CD14-positive monocyte (primary cell): ENCODE measurements around the gene KIF25. TPM values are rescaled to one million over a fixed set of nuclear protein-coding genes. Genes with fewer than 3 reads are reported as not detected.

ENCODE experiments used
- DNase-seq, 3 donors: peaks; one replicate each; pipeline ENCODE4 v3.0.0-alpha.2; 2011 to 2022
- H2AFZ ChIP-seq: 2 replicates; pipeline ENCODE4 v1.6.0; 2012; ENCODE audit warnings: mild to moderate bottlenecking, low read depth, low read length, inconsistent platforms; ENCODE audit not compliant: insufficient read depth, poor library complexity, severe bottlenecking
- H3K27ac ChIP-seq, 2 donors: 1 replicate in 1 of 2; 2 replicates in 1 of 2; pipeline ENCODE4 v1.5.1; 2012 to 2013; ENCODE audit warnings: low read length in 2 of 2, control low read depth in 1 of 2, inconsistent platforms in 1 of 2, low read depth in 1 of 2, mild to moderate bottlenecking in 1 of 2
- H3K27me3 ChIP-seq, 2 donors: one replicate each; pipeline versions ENCODE4 v1.6.0 to v1.6.1; 2011 to 2013; ENCODE audit warnings: low read length in 2 of 2; ENCODE audit not compliant: control insufficient read depth in 2 of 2, insufficient read depth in 2 of 2
- H3K36me3 ChIP-seq, 2 donors: replicated peaks in 1 of 2; 1 replicate in 1 of 2; 2 replicates in 1 of 2; pipeline versions ENCODE4 v1.5.1 to v1.6.1; 2012 to 2013; ENCODE audit warnings: low read length in 2 of 2, control low read depth in 1 of 2, inconsistent platforms in 1 of 2, mild to moderate bottlenecking in 1 of 2; ENCODE audit not compliant: insufficient read depth in 2 of 2, control insufficient read depth in 1 of 2
- H3K4me1 ChIP-seq, 2 donors: 1 replicate in 1 of 2; 2 replicates in 1 of 2; pipeline versions ENCODE4 v1.5.1 to v1.6.1; 2012 to 2013; ENCODE audit warnings: low read length in 2 of 2, control low read depth in 1 of 2, inconsistent platforms in 1 of 2, mild to moderate bottlenecking in 1 of 2, moderate library complexity in 1 of 2; ENCODE audit not compliant: insufficient read depth in 2 of 2, control insufficient read depth in 1 of 2
- H3K4me2 ChIP-seq: replicated peaks from 2 replicates; pipeline ENCODE3; 2012; ENCODE audit warnings: low read length, moderate library complexity, mild to moderate bottlenecking; ENCODE audit not compliant: poor library complexity, severe bottlenecking; ENCODE audit errors: extremely low read depth
- H3K4me3 ChIP-seq, 3 experiments: fragments of 200-600 bp in 1 of 3; sonication (generic) in 1 of 3; replicated peaks in 1 of 3; 1 replicate in 2 of 3; 2 replicates in 1 of 3; pipeline ENCODE4 v1.5.1; 2011 to 2013; ENCODE audit warnings: low read length in 3 of 3, mild to moderate bottlenecking in 3 of 3, control low read depth in 2 of 3, low read depth in 2 of 3, inconsistent platforms in 1 of 3, moderate library complexity in 1 of 3
- H3K79me2 ChIP-seq: 2 replicates; pipeline ENCODE4 v1.6.0; 2012; ENCODE audit warnings: mild to moderate bottlenecking, control low read depth, inconsistent platforms, low read length, moderate library complexity; ENCODE audit not compliant: insufficient read depth
- H3K9ac ChIP-seq: 2 replicates; pipeline ENCODE4 v1.6.0; 2017; ENCODE audit warnings: low read length, mild to moderate bottlenecking; ENCODE audit not compliant: insufficient read depth, poor library complexity, severe bottlenecking
- H3K9me3 ChIP-seq, 2 donors: replicated peaks in 1 of 2; 1 replicate in 1 of 2; 2 replicates in 1 of 2; pipeline versions ENCODE4 v1.5.1 to v1.6.1; 2012 to 2013; ENCODE audit warnings: low read length in 2 of 2, control low read depth in 1 of 2; ENCODE audit not compliant: control insufficient read depth in 1 of 2, insufficient read depth in 1 of 2
- H4K20me1 ChIP-seq: 2 replicates; pipeline ENCODE4 v1.6.0; 2012; ENCODE audit warnings: mild to moderate bottlenecking, low read length, control low read depth, moderate library complexity; ENCODE audit not compliant: insufficient read depth
- H3K27ac Mint-ChIP-seq, 7 donors: one replicate each; pipeline ENCODE4 v1.8.0; 2020; ENCODE audit warnings: mild to moderate bottlenecking in 7 of 7, mixed read lengths in 7 of 7, moderate library complexity in 6 of 7, inconsistent platforms in 2 of 7
- H3K27me3 Mint-ChIP-seq, 3 donors: one replicate each; pipeline ENCODE4 v1.8.0; 2021 to 2022; ENCODE audit warnings: low read depth in 3 of 3, mild to moderate bottlenecking in 3 of 3, mixed read lengths in 3 of 3, moderate library complexity in 3 of 3, inconsistent platforms in 1 of 3
- H3K36me3 Mint-ChIP-seq, 2 donors: one replicate each; pipeline ENCODE4 v1.8.0; 2020; ENCODE audit warnings: mixed read lengths in 2 of 2, inconsistent platforms in 1 of 2, mild to moderate bottlenecking in 1 of 2
- H3K4me1 Mint-ChIP-seq: one replicate; pipeline ENCODE4 v1.8.0; 2020; ENCODE audit warnings: mild to moderate bottlenecking, mixed read lengths
- H3K4me3 Mint-ChIP-seq, 2 donors: one replicate each; pipeline ENCODE4 v1.8.0; 2020; ENCODE audit warnings: mild to moderate bottlenecking in 2 of 2, mixed read lengths in 2 of 2, moderate library complexity in 1 of 2
- H3K9me3 Mint-ChIP-seq, 7 donors: one replicate each; pipeline ENCODE4 v1.8.0; 2020 to 2022; ENCODE audit warnings: mixed read lengths in 7 of 7, mild to moderate bottlenecking in 6 of 7, moderate library complexity in 6 of 7, inconsistent platforms in 2 of 7
- WGBS: methylation state at CpG from one replicate; pipeline ENCODE4 v1.1.5; 2013; ENCODE audit warnings: missing lambda C conversion rate; ENCODE audit not compliant: insufficient coverage; 5-methylcytosine and 5-hydroxymethylcytosine counted together
- intact Hi-C, 2 donors: fragments of 100-400 bp; cut with micrococcal nuclease; formaldehyde crosslinking; loops; one replicate each; pipeline versions ENCODE4 v1.15.0 to v1.15.1; 2023
- polyA plus RNA-seq, 3 donors: library from polyadenylated mRNA; depleted of rRNA in 1 of 3; unstranded in 2 of 3; stranded (reverse) in 1 of 3; fragments of 300-500 nt in 2 of 3; fragments of >200 nt in 1 of 3; fragmentation: Illumina TruSeq in 2 of 3; gene quantifications; 1 replicate in 2 of 3; 2 replicates in 1 of 3; pipeline ENCODE4 v1.2.3, GENCODE V29; 2012 to 2021
- TF ChIP-seq, protein P1 (sequence below): fragments of 200-600 bp; IDR thresholded peaks from one replicate; pipeline ENCODE4 v1.8.0; 2022; ENCODE audit warnings: antibody characterized with exemption, mild to moderate bottlenecking

The KIF25 gene
- polyA plus RNA-seq, 3 donors = not detected

DNA sequence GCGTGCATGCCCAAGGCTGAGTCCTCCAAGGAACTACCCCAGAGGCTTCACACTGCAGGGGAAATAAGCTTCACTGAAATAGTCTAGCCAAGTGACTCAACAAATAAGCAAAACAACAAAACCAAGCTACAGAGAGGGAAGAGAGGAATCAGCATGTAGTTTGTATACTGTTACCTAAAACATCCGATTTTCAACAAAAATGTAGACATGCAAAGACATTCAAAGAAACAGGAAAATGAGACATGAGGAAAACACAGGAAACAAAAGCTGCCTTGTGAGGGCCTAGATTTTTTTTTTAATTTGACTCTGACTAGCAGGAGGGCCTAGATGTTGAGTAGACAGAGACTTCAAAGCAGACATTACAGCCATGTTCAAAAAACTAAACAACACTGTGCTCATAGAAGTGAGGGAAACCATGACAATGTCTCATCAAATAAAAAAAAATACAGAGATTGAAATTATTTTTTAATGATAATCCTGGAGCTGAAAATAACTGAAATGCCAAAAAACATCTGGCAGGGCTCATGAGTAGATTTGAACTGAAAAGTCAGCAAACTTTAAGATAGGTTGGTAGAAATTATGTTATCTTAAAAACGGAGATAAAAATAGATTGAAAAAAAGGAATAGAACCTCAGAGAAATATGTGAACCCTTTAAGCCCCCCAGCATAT, 16.4 kb upstream of the KIF25 start:
- Histone ChIP-seq H3K4me2 (no peak overlapping the region), H3K4me3 (no peak overlapping the region), H3K36me3 (no peaks in the 10 kb centered on the region), H3K27ac (no peak overlapping the region), H3K27me3 (no peaks in the 10 kb centered on the region), H3K79me2 (no peaks in the 10 kb centered on the region), H3K9ac (no peak overlapping the region), H2AFZ (no peak overlapping the region), H3K4me1 (no peaks in the 10 kb centered on the region), H3K9me3 (peaks cover 13 to 38% of the 10 kb centered on the region in 2 donors), H4K20me1 (no peaks in the 10 kb centered on the region)
- Mint-ChIP-seq H3K27me3 (peaks cover 0 to 3% (median 2%) of the 10 kb centered on the region in 3 donors), H3K4me1 (no peaks in the 10 kb centered on the region), H3K4me3 (no peak overlapping the region), H3K36me3 (no peaks in the 10 kb centered on the region), H3K9me3 (peaks cover 6 to 39% (median 18%) of the 10 kb centered on the region in 7 donors), H3K27ac (no peak overlapping the region)
- TF ChIP-seq, protein P1, sequence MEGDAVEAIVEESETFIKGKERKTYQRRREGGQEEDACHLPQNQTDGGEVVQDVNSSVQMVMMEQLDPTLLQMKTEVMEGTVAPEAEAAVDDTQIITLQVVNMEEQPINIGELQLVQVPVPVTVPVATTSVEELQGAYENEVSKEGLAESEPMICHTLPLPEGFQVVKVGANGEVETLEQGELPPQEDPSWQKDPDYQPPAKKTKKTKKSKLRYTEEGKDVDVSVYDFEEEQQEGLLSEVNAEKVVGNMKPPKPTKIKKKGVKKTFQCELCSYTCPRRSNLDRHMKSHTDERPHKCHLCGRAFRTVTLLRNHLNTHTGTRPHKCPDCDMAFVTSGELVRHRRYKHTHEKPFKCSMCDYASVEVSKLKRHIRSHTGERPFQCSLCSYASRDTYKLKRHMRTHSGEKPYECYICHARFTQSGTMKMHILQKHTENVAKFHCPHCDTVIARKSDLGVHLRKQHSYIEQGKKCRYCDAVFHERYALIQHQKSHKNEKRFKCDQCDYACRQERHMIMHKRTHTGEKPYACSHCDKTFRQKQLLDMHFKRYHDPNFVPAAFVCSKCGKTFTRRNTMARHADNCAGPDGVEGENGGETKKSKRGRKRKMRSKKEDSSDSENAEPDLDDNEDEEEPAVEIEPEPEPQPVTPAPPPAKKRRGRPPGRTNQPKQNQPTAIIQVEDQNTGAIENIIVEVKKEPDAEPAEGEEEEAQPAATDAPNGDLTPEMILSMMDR = no peak
- WGBS = 80% methylated on average over 1 of the region's 3 CpGs
- intact Hi-C loops = no loop called here
- DNase-seq = no peak

- Mint-ChIP-seq H3K27me3 (peaks cover 0 to 3% (median 2%) of the 10 kb centered on the region in 3 donors), H3K27ac (no peak overlapping the region), H3K9me3 (peaks cover 6 to 46% (median 24%) of the 10 kb centered on the region in 7 donors), H3K36me3 (no peaks in the 10 kb centered on the region), H3K4me1 (no peaks in the 10 kb centered on the region), H3K4me3 (no peak overlapping the region)
- no peak overlapping the region for H2AFZ ChIP-seq
- H4K20me1 ChIP-seq = no peaks in the 10 kb centered on the region
- peaks cover 19 to 42% of the 10 kb centered on the region in 2 donors for H3K9me3 ChIP-seq
- TF ChIP-seq, protein P1 = no peak
- intact Hi-C loops = no loop called here
- DNase-seq = no peak
- no peaks in the 10 kb centered on the region for H3K36me3 ChIP-seq
- no peak overlapping the region for H3K27ac ChIP-seq
- H3K79me2 ChIP-seq = no peaks in the 10 kb centered on the region
- no peak overlapping the region for H3K9ac ChIP-seq
- H3K4me2 ChIP-seq = no peak overlapping the region
- 100% methylated on average over 1 of the region's 7 CpGs for WGBS
- H3K4me1 ChIP-seq = no peaks in the 10 kb centered on the region
- no peaks in the 10 kb centered on the region for H3K27me3 ChIP-seq
- no peak overlapping the region for H3K4me3 ChIP-seq
Observed at GRCh38 chr6:167981916-167982462, 15.5 kb upstream of the KIF25 start.
